Gastroesophageal sphincter (tissue), 4 donors: ENCODE results near the gene BAIAP2. TPM values are rescaled to one million over a fixed set of nuclear protein-coding genes. Genes with fewer than 3 reads are reported as not detected.

ENCODE experiments used
- ATAC-seq: fragments of 150-250 bp; one replicate; pipeline ENCODE4 v1.9.1; 2016; ENCODE audit warnings: mild to moderate bottlenecking, moderate library complexity
- H3K27ac ChIP-seq, 4 donors: fragments of 200-600 bp; sonication (generic) in 3 of 4; 1 replicate in 3 of 4; 2 replicates in 1 of 4; pipeline ENCODE4 v1.5.1; 2016 to 2019
- H3K27me3 ChIP-seq: fragments of 200-600 bp; sonication (generic); one replicate; pipeline ENCODE4 v1.5.1; 2019
- H3K36me3 ChIP-seq, 2 donors: fragments of 200-600 bp; sonication (generic); one replicate each; pipeline ENCODE4 v1.5.1; 2019; ENCODE audit warnings: control low read depth in 1 of 2
- H3K4me1 ChIP-seq, 3 donors: fragments of 200-600 bp; sonication (generic); 1 replicate in 2 of 3; 2 replicates in 1 of 3; pipeline ENCODE4 v1.5.1; 2016 to 2019; ENCODE audit warnings: control low read depth in 2 of 3
- H3K4me3 ChIP-seq, 2 donors: fragments of 200-600 bp; sonication (generic); one replicate each; pipeline ENCODE4 v1.5.1; 2019; ENCODE audit warnings: mild to moderate bottlenecking in 1 of 2, moderate library complexity in 1 of 2
- H3K9me3 ChIP-seq, 3 donors: fragments of 200-600 bp; sonication (generic); one replicate each; pipeline ENCODE4 v1.5.1; 2017 to 2019; ENCODE audit warnings: control low read depth in 2 of 3
- EP300 ChIP-seq: sonication (generic); formaldehyde crosslinking; IDR thresholded peaks from one replicate; pipeline ENCODE4 v1.6.1; 2017; ENCODE audit warnings: antibody characterized with exemption, mild to moderate bottlenecking
- POLR2A ChIP-seq, 2 donors: fragments of 450-650 bp; IDR thresholded peaks; one replicate each; pipeline ENCODE4 v1.6.1; 2017; ENCODE audit warnings: antibody characterized with exemption in 2 of 2, mild to moderate bottlenecking in 2 of 2, moderate library complexity in 1 of 2
- POLR2AphosphoS5 ChIP-seq: sonication (generic); formaldehyde crosslinking; IDR thresholded peaks from one replicate; pipeline ENCODE4 v1.6.1; 2017; ENCODE audit warnings: antibody characterized with exemption
- WGBS, 2 donors: methylation state at CpG; one replicate each; pipeline ENCODE4 v1.1.5; 2018; ENCODE audit warnings: low coverage in 1 of 2; 5-methylcytosine and 5-hydroxymethylcytosine counted together
- total RNA-seq, 4 donors: library from RNA; depleted of rRNA; stranded (reverse); fragments of >200 nt; gene quantifications; one replicate each; pipeline ENCODE4 v1.1.0, GENCODE V29; 2016
- TF ChIP-seq, protein P1 (sequence below), 4 experiments: fragments of 200-600 bp in 2 of 4; fragments of 450-650 bp in 2 of 4; sonication (generic) in 1 of 4; IDR thresholded peaks; one replicate each; pipeline ENCODE4 v1.5.1; 2017 to 2019; ENCODE audit warnings: antibody characterized with exemption in 4 of 4, mild to moderate bottlenecking in 2 of 4, moderate library complexity in 2 of 4

The BAIAP2 gene
- total RNA-seq, 4 donors from 2014 or later = 32.7 to 54.9 (median 40.6) TPM

DNA sequence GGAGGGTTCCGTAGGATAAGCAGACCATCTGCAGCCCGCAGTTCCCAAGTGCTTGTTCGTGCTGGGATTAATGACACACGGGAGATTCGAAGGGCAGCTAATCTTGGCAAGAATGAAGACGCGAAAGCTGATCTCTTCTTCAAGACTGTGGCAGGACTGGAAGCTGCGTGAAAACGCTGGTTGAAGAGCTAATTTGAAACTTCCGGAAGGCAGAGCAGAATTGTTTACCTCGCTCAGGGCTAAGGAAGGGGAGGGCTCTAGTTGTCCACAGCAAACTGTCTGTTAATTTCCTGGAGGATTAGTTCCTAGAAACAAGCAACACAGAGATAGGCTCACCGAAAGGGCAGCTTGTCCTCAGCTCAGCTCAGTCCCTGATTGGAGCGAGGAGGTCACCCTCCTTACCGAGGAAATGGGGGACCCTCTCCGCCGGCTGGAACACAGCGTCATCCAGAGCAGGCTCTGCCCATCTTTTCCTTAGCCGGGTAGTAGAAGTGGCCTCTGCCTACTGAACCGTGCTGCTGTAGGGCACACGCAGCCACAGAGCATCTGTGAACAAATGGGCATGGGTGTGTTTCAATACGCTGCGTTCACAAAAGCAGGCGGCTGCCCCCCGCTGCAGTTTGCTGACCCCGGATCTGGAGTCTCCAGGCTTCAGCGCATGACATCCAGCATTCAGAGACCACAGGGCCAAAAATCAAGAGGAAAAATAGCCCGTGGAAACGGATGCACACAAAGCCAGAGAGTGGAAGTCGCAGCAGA lies 16.7 kb upstream of the BAIAP2 start:
- ATAC-seq = peak; percentile 59
- no peak for TF ChIP-seq POLR2A (IDR thresholded peaks at IDR 0.05)
- no peak for TF ChIP-seq EP300
- TF ChIP-seq, protein P1, sequence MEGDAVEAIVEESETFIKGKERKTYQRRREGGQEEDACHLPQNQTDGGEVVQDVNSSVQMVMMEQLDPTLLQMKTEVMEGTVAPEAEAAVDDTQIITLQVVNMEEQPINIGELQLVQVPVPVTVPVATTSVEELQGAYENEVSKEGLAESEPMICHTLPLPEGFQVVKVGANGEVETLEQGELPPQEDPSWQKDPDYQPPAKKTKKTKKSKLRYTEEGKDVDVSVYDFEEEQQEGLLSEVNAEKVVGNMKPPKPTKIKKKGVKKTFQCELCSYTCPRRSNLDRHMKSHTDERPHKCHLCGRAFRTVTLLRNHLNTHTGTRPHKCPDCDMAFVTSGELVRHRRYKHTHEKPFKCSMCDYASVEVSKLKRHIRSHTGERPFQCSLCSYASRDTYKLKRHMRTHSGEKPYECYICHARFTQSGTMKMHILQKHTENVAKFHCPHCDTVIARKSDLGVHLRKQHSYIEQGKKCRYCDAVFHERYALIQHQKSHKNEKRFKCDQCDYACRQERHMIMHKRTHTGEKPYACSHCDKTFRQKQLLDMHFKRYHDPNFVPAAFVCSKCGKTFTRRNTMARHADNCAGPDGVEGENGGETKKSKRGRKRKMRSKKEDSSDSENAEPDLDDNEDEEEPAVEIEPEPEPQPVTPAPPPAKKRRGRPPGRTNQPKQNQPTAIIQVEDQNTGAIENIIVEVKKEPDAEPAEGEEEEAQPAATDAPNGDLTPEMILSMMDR (IDR thresholded peaks at IDR 0.05) = no peak
- peak; percentile 28 for TF ChIP-seq POLR2AphosphoS5
- WGBS, 2 donors = 3 to 17% methylated on average over 16 to 17 of the region's 29 CpGs
- no peaks in the 10 kb centered on the region for H3K36me3 ChIP-seq
- H3K4me3 ChIP-seq = peak overlapping the region; percentile 1 to 42
- H3K9me3 ChIP-seq = no peaks in the 10 kb centered on the region
- no peaks in the 10 kb centered on the region for H3K27me3 ChIP-seq
- H3K4me1 ChIP-seq = peaks cover 0 to 53% (median 22%) of the 10 kb centered on the region in 3 donors
- peak overlapping the region; percentile 12 to 82 (median 76) for H3K27ac ChIP-seq

DNA sequence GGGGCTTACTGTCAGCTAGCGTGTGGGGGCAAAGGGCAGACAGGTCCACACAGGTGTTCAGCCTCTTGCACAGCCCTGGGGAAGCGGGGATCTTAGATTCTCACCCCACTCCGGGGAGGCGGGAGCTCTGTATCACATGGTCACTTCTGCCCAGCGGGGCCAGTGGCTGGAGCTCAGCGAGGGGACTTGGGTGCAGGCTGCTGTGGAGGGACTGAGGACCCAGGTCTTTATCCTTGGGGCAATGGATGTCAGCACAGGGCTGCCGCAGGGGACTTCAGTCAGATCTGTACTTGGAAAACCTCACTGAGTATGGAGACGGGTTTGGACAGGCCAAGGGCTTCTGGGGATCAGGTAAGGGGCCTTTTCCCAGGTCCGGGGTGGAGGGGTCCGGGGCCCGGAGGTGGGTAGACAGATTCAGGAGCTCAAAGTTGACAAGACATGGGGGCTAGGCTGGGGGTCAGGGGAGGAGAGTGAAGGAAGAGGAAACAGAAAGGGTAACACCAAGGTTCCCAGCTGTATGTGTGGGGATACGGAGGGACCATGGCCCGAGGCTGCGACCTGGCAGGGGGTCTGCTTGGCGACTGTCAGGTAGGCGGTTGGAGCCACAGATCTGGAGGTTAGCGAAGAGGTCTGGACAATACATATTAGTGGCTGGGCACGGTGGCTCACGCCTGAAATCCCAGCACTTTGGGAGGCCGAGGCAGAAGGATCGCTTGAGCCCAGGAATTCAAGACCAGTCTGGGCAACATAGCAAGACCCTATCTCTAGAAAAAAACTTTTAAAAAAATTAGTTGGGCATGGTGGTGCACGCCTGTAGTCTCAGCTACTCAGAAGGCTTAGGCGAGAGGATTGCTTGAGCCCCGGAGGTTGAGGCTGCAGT lies 15.1 kb upstream of the BAIAP2 start:
- peaks cover 0 to 69% (median 29%) of the 10 kb centered on the region in 3 donors for H3K4me1 ChIP-seq
- TF ChIP-seq POLR2AphosphoS5 (no peak), POLR2A (IDR thresholded peaks at IDR 0.05) (no peak)
- TF ChIP-seq, protein P1 (IDR thresholded peaks at IDR 0.05) = no peak
- WGBS, 2 donors = 87 to 93% methylated on average over 5 to 11 of the region's 24 CpGs

DNA sequence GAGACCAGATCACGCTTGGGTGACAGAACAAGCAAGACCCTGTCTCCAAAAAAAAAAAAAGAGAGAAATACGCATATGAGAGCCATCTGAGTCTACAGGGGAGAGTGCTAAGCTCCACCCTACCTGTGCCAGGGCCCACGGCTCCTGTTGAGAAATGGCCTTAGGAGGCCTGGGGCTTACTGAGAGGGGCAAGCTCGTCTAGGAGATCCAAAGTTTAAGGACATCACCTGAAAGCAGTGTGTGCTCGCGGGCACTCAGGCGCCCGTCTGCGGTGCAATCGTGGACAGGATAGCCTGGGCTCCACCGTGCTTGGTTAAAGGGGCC lies 14.5 kb upstream of the BAIAP2 start:
- ATAC-seq = no peak
- H3K4me3 ChIP-seq = no peak overlapping the region
- no peaks in the 10 kb centered on the region for H3K9me3 ChIP-seq
- H3K4me1 ChIP-seq = peaks cover 0 to 75% (median 29%) of the 10 kb centered on the region in 3 donors
- 73 to 100% methylated on average over 1 to 2 of the region's 11 CpGs for WGBS, 2 donors
- TF ChIP-seq POLR2AphosphoS5 (no peak), EP300 (no peak)
- H3K27me3 ChIP-seq = no peaks in the 10 kb centered on the region
- H3K36me3 ChIP-seq = no peaks in the 10 kb centered on the region
- H3K27ac ChIP-seq = peak overlapping the region in 3 of 4 donors; percentile 80 to 83 (median 81)

More for the DNA sequence above, 15.1 kb upstream of the BAIAP2 start:
- Histone ChIP-seq H3K36me3 (no peaks in the 10 kb centered on the region), H3K27me3 (no peaks in the 10 kb centered on the region), H3K9me3 (no peaks in the 10 kb centered on the region), H3K4me3 (no peak overlapping the region), H3K27ac (peak overlapping the region in 2 of 4 donors; percentile 81 to 83)
- no peak for ATAC-seq

DNA sequence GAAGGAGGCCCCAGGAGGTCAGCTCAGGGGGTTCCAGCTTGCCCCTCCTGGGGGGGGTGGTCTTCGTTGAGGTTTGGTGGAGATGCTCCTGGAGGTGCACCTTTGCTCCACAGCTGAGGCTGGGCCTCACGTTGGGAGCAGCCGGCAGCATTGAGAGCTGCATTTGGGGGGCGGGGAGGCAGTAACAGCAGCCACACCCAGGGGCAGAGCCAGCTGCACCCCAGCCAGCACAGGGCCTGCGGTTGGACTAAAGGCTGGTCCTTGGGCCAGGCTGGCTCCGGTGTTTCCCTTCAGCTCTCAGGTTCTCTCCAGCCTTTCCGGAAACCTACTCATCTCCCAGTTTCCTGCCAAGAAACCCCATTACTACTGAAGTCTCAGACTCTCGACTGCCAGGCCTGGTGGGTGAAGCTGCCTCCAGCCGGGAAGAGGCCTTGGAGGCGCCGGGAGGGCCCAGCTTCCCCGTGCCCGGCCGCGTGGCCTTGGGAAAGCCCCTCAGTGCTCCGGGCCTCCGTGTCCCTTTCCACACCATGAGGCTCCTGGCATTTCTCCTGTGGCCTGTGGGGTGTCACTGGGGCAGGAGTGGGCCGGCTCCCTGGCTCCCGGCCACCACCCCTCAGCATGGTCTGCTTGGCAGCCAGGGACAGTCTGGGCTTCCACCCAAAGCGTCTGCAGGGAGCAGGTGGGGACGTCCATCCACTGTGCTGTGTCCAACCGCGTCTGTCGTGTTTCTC lies 14.0 kb upstream of the BAIAP2 start:
- peak; percentile 25 for ATAC-seq
- peaks cover 3% of the 10 kb centered on the region for H3K27me3 ChIP-seq
- H3K36me3 ChIP-seq = no peaks in the 10 kb centered on the region
- no peaks in the 10 kb centered on the region for H3K9me3 ChIP-seq
- H3K4me3 ChIP-seq = peak overlapping the region in 1 of 2 donors; percentile 8
- 14 to 27% methylated on average over 3 to 4 of the region's 24 CpGs for WGBS, 2 donors
- TF ChIP-seq POLR2AphosphoS5 (peak; percentile 58), EP300 (no peak)
- peaks cover 0 to 77% (median 30%) of the 10 kb centered on the region in 3 donors for H3K4me1 ChIP-seq
- peak overlapping the region in 3 of 4 donors; percentile 80 to 83 (median 81) for H3K27ac ChIP-seq

DNA sequence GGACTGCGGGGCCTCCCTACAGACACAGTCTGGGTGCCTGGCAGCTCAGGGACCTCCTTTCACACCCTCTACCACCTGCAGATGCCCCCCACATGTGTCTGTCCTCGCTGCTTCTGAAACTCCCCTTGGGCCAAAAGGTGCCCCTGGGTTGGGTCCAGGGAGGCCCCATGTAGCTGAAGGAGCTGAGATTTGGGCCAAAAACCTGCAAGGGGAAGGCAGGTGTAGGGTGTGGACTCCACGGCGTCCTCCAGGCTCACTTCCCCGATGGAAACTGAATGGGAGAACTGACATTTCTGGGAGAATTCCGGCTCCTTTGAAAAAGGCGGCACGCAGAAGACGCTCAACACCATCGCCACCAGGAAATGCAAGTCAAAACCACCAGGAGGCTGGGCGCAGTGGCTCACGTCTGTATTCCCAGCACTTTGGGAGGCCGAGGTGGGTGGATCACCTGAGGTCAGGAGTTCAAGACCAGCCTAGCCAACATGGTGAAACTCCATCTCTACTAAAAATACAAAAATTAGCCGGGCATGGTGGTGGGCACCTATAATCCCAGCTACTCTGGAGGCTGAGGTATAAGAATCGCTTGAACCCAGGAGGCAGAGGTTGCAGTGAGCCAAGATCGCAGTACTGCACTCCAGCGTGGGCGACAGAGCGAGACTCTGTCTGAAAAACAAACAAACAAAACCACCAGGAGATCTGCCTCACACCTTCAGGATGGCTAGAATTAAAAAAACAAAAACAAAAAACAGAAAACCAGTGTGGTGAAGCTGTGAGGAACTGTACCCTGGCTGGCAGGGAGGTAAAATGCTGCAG lies 13.2 kb upstream of the BAIAP2 start:
- H3K27me3 ChIP-seq = peaks cover 9% of the 10 kb centered on the region
- peaks cover 0 to 85% (median 35%) of the 10 kb centered on the region in 3 donors for H3K4me1 ChIP-seq
- H3K4me3 ChIP-seq = no peak overlapping the region
- no peaks in the 10 kb centered on the region for H3K36me3 ChIP-seq
- TF ChIP-seq EP300 (no peak), POLR2AphosphoS5 (no peak), POLR2A (IDR thresholded peaks at IDR 0.05) (no peak)
- TF ChIP-seq, protein P1 (IDR thresholded peaks at IDR 0.05) = no peak
- no peak for ATAC-seq
- 90% methylated on average over 2 to 10 of the region's 19 CpGs for WGBS, 2 donors
- no peaks in the 10 kb centered on the region for H3K9me3 ChIP-seq
- peak overlapping the region in 3 of 4 donors; percentile 80 to 83 (median 81) for H3K27ac ChIP-seq
